ENCODE results near the gene DENND4B. TPM values are rescaled to one million over a fixed set of nuclear protein-coding genes. Genes with fewer than 3 reads are reported as not detected.

The DENND4B gene
- total RNA-seq, 1 experiment from 2014 or later, result 66.6 TPM

- ChIA-PET CTCF (interaction anchor here (0.5 kb wide), 1 partner anchor 334 kb away, joined by 4 read pairs; no protein-coding TSS in a partner anchor), POLR2A (ENCODE audit: low non-redundant PET) (no interaction called here)
- Histone ChIP-seq H3K27ac (ENCODE audit: low read depth, low read length, poor library complexity, severe bottlenecking) (peak overlapping the region; percentile 94), H3K4me3 (ENCODE audit: low read depth, low read length, poor library complexity, severe bottlenecking) (peak overlapping the region; percentile 98), H3K9me3 (ENCODE audit: low read depth, low read length, poor library complexity, severe bottlenecking) (no peaks in the 10 kb centered on the region), H3K4me1 (ENCODE audit: insufficient read depth, low read length, poor library complexity, severe bottlenecking) (peaks cover 6% of the 10 kb centered on the region), H3K27me3 (replicated peaks; ENCODE audit: insufficient read depth, low read depth, low read length, poor library complexity) (no peaks in the 10 kb centered on the region), H3K36me3 (ENCODE audit: insufficient read depth, low read length, poor library complexity, severe bottlenecking) (peaks cover 24% of the 10 kb centered on the region)
- TF ChIP-seq CTCF (conservative IDR thresholded peaks at IDR 0.05; ENCODE audit: low read depth, low read length) (no peak), EZH2 (IDR thresholded peaks at IDR 0.05; ENCODE audit: borderline replicate concordance, low read depth, low read length, poor library complexity, severe bottlenecking) (no peak)
- intact Hi-C loops (cut with micrococcal nuclease; ENCODE audit: unreplicated experiment), result no loop called here
- no TSS peak for BruUV-seq (replicated peaks)
- peak; percentile 41 for DNase-seq (ENCODE audit: low spot score)
These were observed 1.3 kb downstream of the DENND4B start for GRCh38 chr1:153945131-153945794.

- peaks cover 19% of the 10 kb centered on the region for H3K36me3 ChIP-seq (ENCODE audit: insufficient read depth, low read length, poor library complexity, severe bottlenecking)
- CTCF ChIA-PET, result interaction anchor here (0.5 to 0.6 kb wide), 2 partner anchors 334 to 420 kb away, joined by 4 to 9 read pairs; no protein-coding TSS in a partner anchor
- no peak for DNase-seq (ENCODE audit: low spot score)
- intact Hi-C loops (cut with micrococcal nuclease; ENCODE audit: unreplicated experiment), result no loop called here
- H3K27me3 ChIP-seq (replicated peaks; ENCODE audit: insufficient read depth, low read depth, low read length, poor library complexity), result no peaks in the 10 kb centered on the region
- H3K4me1 ChIP-seq (ENCODE audit: insufficient read depth, low read length, poor library complexity, severe bottlenecking), result peaks cover 6% of the 10 kb centered on the region
- peak overlapping the region; percentile 98 for H3K4me3 ChIP-seq (ENCODE audit: low read depth, low read length, poor library complexity, severe bottlenecking)
- TSS peak; percentile 25 for BruUV-seq (replicated peaks)
- no peaks in the 10 kb centered on the region for H3K9me3 ChIP-seq (ENCODE audit: low read depth, low read length, poor library complexity, severe bottlenecking)
- TF ChIP-seq CTCF (conservative IDR thresholded peaks at IDR 0.05; ENCODE audit: low read depth, low read length) (no peak), EZH2 (IDR thresholded peaks at IDR 0.05; ENCODE audit: borderline replicate concordance, low read depth, low read length, poor library complexity, severe bottlenecking) (no peak)
- H3K27ac ChIP-seq (ENCODE audit: low read depth, low read length, poor library complexity, severe bottlenecking), result peak overlapping the region; percentile 94
- POLR2A ChIA-PET (ENCODE audit: low non-redundant PET), result no interaction called here
These were observed 1.7 kb downstream of the DENND4B start for GRCh38 chr1:153944827-153945117.

GRCh38 chr1:153944005-153944826 is 2.3 kb downstream of the DENND4B start:
- H3K4me3 ChIP-seq (ENCODE audit: low read depth, low read length, poor library complexity, severe bottlenecking), result no peak overlapping the region
- H3K9me3 ChIP-seq (ENCODE audit: low read depth, low read length, poor library complexity, severe bottlenecking), result no peaks in the 10 kb centered on the region
- intact Hi-C loops (cut with micrococcal nuclease; ENCODE audit: unreplicated experiment), result no loop called here
- peaks cover 6% of the 10 kb centered on the region for H3K4me1 ChIP-seq (ENCODE audit: insufficient read depth, low read length, poor library complexity, severe bottlenecking)
- H3K36me3 ChIP-seq (ENCODE audit: insufficient read depth, low read length, poor library complexity, severe bottlenecking), result peaks cover 19% of the 10 kb centered on the region
- peak; percentile 30 for DNase-seq (ENCODE audit: low spot score)
- TF ChIP-seq EZH2 (IDR thresholded peaks at IDR 0.05; ENCODE audit: borderline replicate concordance, low read depth, low read length, poor library complexity, severe bottlenecking) (no peak), CTCF (conservative IDR thresholded peaks at IDR 0.05; ENCODE audit: low read depth, low read length) (no peak)
- BruUV-seq (replicated peaks), result no TSS peak
- ChIA-PET POLR2A (ENCODE audit: low non-redundant PET) (interaction anchor here (0.6 kb wide), 1 partner anchor 21 kb away, joined by 4 read pairs; no protein-coding TSS in a partner anchor), CTCF (interaction anchor here (0.6 to 0.7 kb wide), 2 partner anchors 123 to 420 kb away, joined by 5 to 9 read pairs; no protein-coding TSS in a partner anchor)
- H3K27ac ChIP-seq (ENCODE audit: low read depth, low read length, poor library complexity, severe bottlenecking), result peak overlapping the region; percentile 94
- H3K27me3 ChIP-seq (replicated peaks; ENCODE audit: insufficient read depth, low read depth, low read length, poor library complexity), result no peaks in the 10 kb centered on the region

Measured in A673 (cell line).